IMR-90 (cell line): ENCODE measurements around the gene CRISPLD2. TPM values are rescaled to one million over a fixed set of nuclear protein-coding genes. Genes with fewer than 3 reads are reported as not detected.
A peak's percentile ranks its signal among the peaks of the same experiment; 100 is the strongest.

Experiments used
- ATAC-seq: fragments of 200-7000 bp; cut with Tn5 transposase; 2 replicates; pipeline ENCODE4 v1.9.1; 2020; ENCODE audit warnings: low read depth, mild to moderate bottlenecking, moderate library complexity
- BruUV-seq: library from RNA; stranded (reverse); fragments of 400-500 nt; replicated peaks from 2 replicates; lab custom pipeline; 2021; lab: Mats Ljungman, UMichigan
- CTCF ChIA-PET: fragments of 300-600 bp; formaldehyde crosslinking; extraction: SDS; loops from one replicate; lab custom pipeline; 2021; ENCODE audit warnings: antibody characterized with exemption; lab: Yijun Ruan, JAX
- POLR2A ChIA-PET: fragments of 300-600 bp; sonication (Branson Sonifier 250); formaldehyde crosslinking; loops from one replicate; lab custom pipeline; 2022; ENCODE audit warnings: antibody characterized with exemption; ENCODE audit not compliant: unreplicated experiment; lab: Charles Lee
- DNase-seq: peaks from one replicate; pipeline ENCODE4 v3.0.0; 2013
- H2AFZ ChIP-seq: replicated peaks from 2 replicates; pipeline ENCODE3; 2013; ENCODE audit warnings: low read length, mild to moderate bottlenecking; ENCODE audit not compliant: poor library complexity
- H2AK5ac ChIP-seq: 2 replicates; pipeline ENCODE4 v1.6.1; 2013; ENCODE audit warnings: low read depth, low read length, inconsistent platforms
- H2AK9ac ChIP-seq: replicated peaks from 2 replicates; pipeline ENCODE3; 2013; ENCODE audit warnings: mild to moderate bottlenecking, low read depth, low read length, moderate library complexity; ENCODE audit not compliant: poor library complexity
- H2BK120ac ChIP-seq: 2 replicates; pipeline ENCODE4 v1.6.1; 2013; ENCODE audit warnings: low read depth, low read length, inconsistent platforms
- H2BK15ac ChIP-seq: 3 replicates; pipeline ENCODE4 v1.6.1; 2013; ENCODE audit warnings: low read depth, low read length, inconsistent platforms
- H2BK20ac ChIP-seq: 2 replicates; pipeline ENCODE4 v1.6.1; 2013; ENCODE audit warnings: low read depth, mild to moderate bottlenecking, inconsistent platforms, low read length, moderate library complexity
- H2BK5ac ChIP-seq: 2 replicates; pipeline ENCODE4 v1.6.1; 2013; ENCODE audit warnings: mild to moderate bottlenecking, low read depth, low read length, inconsistent platforms; ENCODE audit not compliant: poor library complexity, severe bottlenecking
- H3K14ac ChIP-seq: replicated peaks from 2 replicates; pipeline ENCODE4 v1.6.1; 2013; ENCODE audit warnings: low read depth, low read length, inconsistent platforms
- H3K18ac ChIP-seq: 2 replicates; pipeline ENCODE4 v1.6.1; 2013; ENCODE audit warnings: low read depth, low read length, control low read depth
- H3K23ac ChIP-seq: 2 replicates; pipeline ENCODE4 v1.6.1; 2013; ENCODE audit warnings: low read depth, low read length, inconsistent platforms
- H3K27ac ChIP-seq: 2 replicates; pipeline ENCODE4 v1.5.1; 2013; ENCODE audit warnings: mild to moderate bottlenecking, control low read depth, low read length; ENCODE audit not compliant: insufficient read depth
- H3K27me3 ChIP-seq: 2 replicates; pipeline ENCODE4 v1.6.1; 2013; ENCODE audit warnings: low read length; ENCODE audit not compliant: control insufficient read depth, insufficient read depth
- H3K36me3 ChIP-seq: 2 replicates; pipeline ENCODE4 v1.6.1; 2013; ENCODE audit warnings: low read length, mixed read lengths; ENCODE audit not compliant: control insufficient read depth, insufficient read depth
- H3K4ac ChIP-seq: 2 replicates; pipeline ENCODE4 v1.6.1; 2013; ENCODE audit warnings: low read depth, low read length, inconsistent platforms
- H3K4me1 ChIP-seq: 2 replicates; pipeline ENCODE4 v1.6.1; 2013; ENCODE audit warnings: low read length, mixed read lengths; ENCODE audit not compliant: control insufficient read depth, insufficient read depth
- H3K4me2 ChIP-seq: 2 replicates; pipeline ENCODE4 v1.6.1; 2013; ENCODE audit warnings: low read depth, mild to moderate bottlenecking, control low read depth, low read length, moderate library complexity
- H3K4me3 ChIP-seq: 2 replicates; pipeline ENCODE4 v1.5.1; 2013; ENCODE audit warnings: low read depth, mild to moderate bottlenecking, control low read depth, low read length, moderate library complexity; ENCODE audit not compliant: insufficient read depth
- H3K56ac ChIP-seq: 2 replicates; pipeline ENCODE4 v1.6.1; 2013; ENCODE audit warnings: low read length, inconsistent platforms; ENCODE audit not compliant: insufficient read depth; ENCODE audit errors: extremely low read depth
- H3K79me1 ChIP-seq, 2 experiments: 2 replicates each; pipeline ENCODE4 v1.6.1; 2013; ENCODE audit warnings: low read length in 2 of 2, inconsistent platforms in 1 of 2, low read depth in 1 of 2
- H3K9ac ChIP-seq: 2 replicates; pipeline ENCODE4 v1.6.1; 2013; ENCODE audit warnings: low read depth, low read length, control low read depth
- H3K9me1 ChIP-seq: 2 replicates; pipeline ENCODE4 v1.6.1; 2013; ENCODE audit warnings: low read length, inconsistent platforms; ENCODE audit not compliant: insufficient read depth
- H3K9me3 ChIP-seq: 2 replicates; pipeline ENCODE4 v1.6.1; 2013; ENCODE audit warnings: low read length; ENCODE audit not compliant: control insufficient read depth, insufficient read depth
- H4K20me1 ChIP-seq: 2 replicates; pipeline ENCODE4 v1.6.1; 2013; ENCODE audit warnings: low read length, inconsistent platforms; ENCODE audit not compliant: insufficient read depth
- H4K5ac ChIP-seq: 2 replicates; pipeline ENCODE4 v1.6.1; 2013; ENCODE audit warnings: mild to moderate bottlenecking, low read depth, low read length, control low read depth
- H4K8ac ChIP-seq, 2 experiments: 2 replicates each; pipeline ENCODE4 v1.6.1; 2013; ENCODE audit warnings: low read depth in 2 of 2, low read length in 2 of 2, control low read depth in 1 of 2, inconsistent platforms in 1 of 2
- H4K91ac ChIP-seq: 2 replicates; pipeline ENCODE4 v1.6.1; 2013; ENCODE audit warnings: low read depth, low read length, inconsistent platforms; ENCODE audit not compliant: insufficient read depth
- MAFK ChIP-seq: IDR thresholded peaks from 2 replicates; pipeline ENCODE4 v1.6.1; 2012; ENCODE audit warnings: low read depth, low read length, improper control_type of control experiment
- MAZ ChIP-seq: IDR thresholded peaks from 2 replicates; pipeline ENCODE4 v1.6.1; 2012; ENCODE audit warnings: low read depth, mild to moderate bottlenecking, low read length, improper control_type of control experiment, moderate library complexity, borderline replicate concordance
- POLR2A ChIP-seq: IDR thresholded peaks from 2 replicates; pipeline ENCODE4 v1.6.1; 2012; ENCODE audit warnings: mild to moderate bottlenecking, low read depth, low read length
- RAD21 ChIP-seq: IDR thresholded peaks from 2 replicates; pipeline ENCODE4 v1.6.1; 2012; ENCODE audit warnings: low read length, improper control_type of control experiment
- RCOR1 ChIP-seq: IDR thresholded peaks from 2 replicates; pipeline ENCODE4 v1.6.1; 2012; ENCODE audit warnings: mild to moderate bottlenecking, low read length, improper control_type of control experiment; ENCODE audit not compliant: insufficient replicate concordance
- RFX5 ChIP-seq: IDR thresholded peaks from 2 replicates; pipeline ENCODE4 v1.8.0; 2012; ENCODE audit warnings: low read depth, mild to moderate bottlenecking, low read length, moderate library complexity
- WGBS, 2 experiments: methylation state at CpG; one replicate each; pipeline versions ENCODE4 v1.1.5 to v1.1.7; 2013; ENCODE audit warnings: missing lambda C conversion rate in 2 of 2; ENCODE audit not compliant: insufficient read length in 1 of 2; ENCODE audit errors: extremely low coverage in 2 of 2; 5-methylcytosine and 5-hydroxymethylcytosine counted together
- dilution Hi-C: fragments of 300-500 bp; cut with HindIII; formaldehyde crosslinking; loops from one replicate; pipeline ENCODE4 v1.14.3; 2018; ENCODE audit warnings: low sequenced_read_pairs; ENCODE audit not compliant: unreplicated experiment
- in situ Hi-C: fragments of 300-500 bp; cut with MboI; formaldehyde crosslinking; loops from 3 replicates; pipeline ENCODE4 v1.14.3; 2019; ENCODE audit warnings: low sequenced_read_pairs, inconsistent platforms, mixed read lengths
- intact Hi-C: fragments of 100-400 bp; cut with micrococcal nuclease; formaldehyde crosslinking; loops from 2 replicates; pipeline ENCODE4 v1.10.0; 2022
- polyA plus RNA-seq, 3 experiments: library from polyadenylated mRNA; depleted of rRNA; stranded (reverse); fragments of >200 nt; gene quantifications; 2 replicates each; pipeline ENCODE4 v1.2.3, GENCODE V29; 2012; ENCODE audit warnings: low replicate concordance in 1 of 3
- total RNA-seq: library from RNA; depleted of rRNA; stranded (reverse); fragments of >200 nt; gene quantifications from 2 replicates; pipeline ENCODE4 v1.2.3, GENCODE V29; 2012
- TF ChIP-seq, protein P1 (sequence below): fragments of 150-350 bp; IDR thresholded peaks from 2 replicates; pipeline ENCODE4 v1.6.1; 2016; ENCODE audit warnings: low read depth, mild to moderate bottlenecking, low read length, moderate library complexity, borderline replicate concordance
- TF ChIP-seq, protein P2 (sequence below): conservative IDR thresholded peaks from 2 replicates; pipeline ENCODE4 v1.5.1; 2012; ENCODE audit warnings: mild to moderate bottlenecking, low read depth, low read length, improper control_type of control experiment
- TF ChIP-seq, protein P3 (sequence below): fragments of 150-350 bp; IDR thresholded peaks from 2 replicates; pipeline ENCODE4 v1.6.1; 2017; ENCODE audit warnings: mild to moderate bottlenecking, antibody characterized with exemption, low read length, low read depth

Gene CRISPLD2
- total and polyA plus RNA-seq, 2 of the 4 experiments (the other 2 are of a cell fraction), result 23.1 to 37.5 TPM

DNA sequence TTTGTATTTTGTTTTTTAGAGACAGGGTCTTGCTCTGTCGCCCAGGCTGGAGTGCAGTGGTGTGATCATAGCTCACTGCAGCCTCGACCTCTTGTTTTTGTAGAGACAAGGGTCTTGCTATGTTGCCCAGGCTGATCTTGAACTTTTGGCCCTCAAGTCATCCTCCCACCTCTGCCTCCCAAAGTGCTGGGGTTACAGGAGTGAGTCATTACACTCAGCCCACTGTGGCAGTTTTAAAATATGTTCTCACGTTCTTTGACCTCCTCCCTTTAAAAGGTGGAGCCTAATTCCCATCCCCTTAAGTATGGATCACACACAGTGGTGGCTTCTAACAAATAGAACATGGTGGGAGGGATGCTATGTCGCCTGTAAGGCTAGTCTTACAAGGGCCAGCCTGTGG, 123.8 kb downstream of the CRISPLD2 start:
- no peak for TF ChIP-seq MAFK
- no peak for TF ChIP-seq POLR2A
- TF ChIP-seq, protein P1, sequence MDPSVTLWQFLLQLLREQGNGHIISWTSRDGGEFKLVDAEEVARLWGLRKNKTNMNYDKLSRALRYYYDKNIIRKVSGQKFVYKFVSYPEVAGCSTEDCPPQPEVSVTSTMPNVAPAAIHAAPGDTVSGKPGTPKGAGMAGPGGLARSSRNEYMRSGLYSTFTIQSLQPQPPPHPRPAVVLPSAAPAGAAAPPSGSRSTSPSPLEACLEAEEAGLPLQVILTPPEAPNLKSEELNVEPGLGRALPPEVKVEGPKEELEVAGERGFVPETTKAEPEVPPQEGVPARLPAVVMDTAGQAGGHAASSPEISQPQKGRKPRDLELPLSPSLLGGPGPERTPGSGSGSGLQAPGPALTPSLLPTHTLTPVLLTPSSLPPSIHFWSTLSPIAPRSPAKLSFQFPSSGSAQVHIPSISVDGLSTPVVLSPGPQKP, result no peak
- TF ChIP-seq RAD21, result no peak
- TF ChIP-seq, protein P2, sequence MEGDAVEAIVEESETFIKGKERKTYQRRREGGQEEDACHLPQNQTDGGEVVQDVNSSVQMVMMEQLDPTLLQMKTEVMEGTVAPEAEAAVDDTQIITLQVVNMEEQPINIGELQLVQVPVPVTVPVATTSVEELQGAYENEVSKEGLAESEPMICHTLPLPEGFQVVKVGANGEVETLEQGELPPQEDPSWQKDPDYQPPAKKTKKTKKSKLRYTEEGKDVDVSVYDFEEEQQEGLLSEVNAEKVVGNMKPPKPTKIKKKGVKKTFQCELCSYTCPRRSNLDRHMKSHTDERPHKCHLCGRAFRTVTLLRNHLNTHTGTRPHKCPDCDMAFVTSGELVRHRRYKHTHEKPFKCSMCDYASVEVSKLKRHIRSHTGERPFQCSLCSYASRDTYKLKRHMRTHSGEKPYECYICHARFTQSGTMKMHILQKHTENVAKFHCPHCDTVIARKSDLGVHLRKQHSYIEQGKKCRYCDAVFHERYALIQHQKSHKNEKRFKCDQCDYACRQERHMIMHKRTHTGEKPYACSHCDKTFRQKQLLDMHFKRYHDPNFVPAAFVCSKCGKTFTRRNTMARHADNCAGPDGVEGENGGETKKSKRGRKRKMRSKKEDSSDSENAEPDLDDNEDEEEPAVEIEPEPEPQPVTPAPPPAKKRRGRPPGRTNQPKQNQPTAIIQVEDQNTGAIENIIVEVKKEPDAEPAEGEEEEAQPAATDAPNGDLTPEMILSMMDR, result no peak
- TF ChIP-seq RCOR1, result no peak
- TF ChIP-seq RFX5, result no peak
- TF ChIP-seq MAZ, result no peak
- TF ChIP-seq, protein P3, sequence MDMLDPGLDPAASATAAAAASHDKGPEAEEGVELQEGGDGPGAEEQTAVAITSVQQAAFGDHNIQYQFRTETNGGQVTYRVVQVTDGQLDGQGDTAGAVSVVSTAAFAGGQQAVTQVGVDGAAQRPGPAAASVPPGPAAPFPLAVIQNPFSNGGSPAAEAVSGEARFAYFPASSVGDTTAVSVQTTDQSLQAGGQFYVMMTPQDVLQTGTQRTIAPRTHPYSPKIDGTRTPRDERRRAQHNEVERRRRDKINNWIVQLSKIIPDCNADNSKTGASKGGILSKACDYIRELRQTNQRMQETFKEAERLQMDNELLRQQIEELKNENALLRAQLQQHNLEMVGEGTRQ, result no peak
- Histone ChIP-seq H4K91ac (no peak overlapping the region), H2AK9ac (peak overlapping the region; percentile 42), H2BK20ac (no peak overlapping the region), H3K27me3 (no peaks in the 10 kb centered on the region), H2AFZ (no peak overlapping the region), H3K27ac (no peak overlapping the region), H3K9ac (no peak overlapping the region), H3K9me1 (0 out of 2 replicates have a peak, but pooled peaks cover 5% of the 10 kb centered on the region), H4K8ac (no peak overlapping the region), H3K56ac (no peak overlapping the region), H3K14ac (no peak overlapping the region), H2BK5ac (no peak overlapping the region), H3K36me3 (no peaks in the 10 kb centered on the region), H4K20me1 (no peaks in the 10 kb centered on the region), H2BK120ac (no peak overlapping the region), H3K23ac (no peak overlapping the region), H3K4ac (no peak overlapping the region), H2AK5ac (no peak overlapping the region), H3K9me3 (peaks cover 4% of the 10 kb centered on the region), H4K5ac (no peak overlapping the region), H3K4me1 (peaks cover 4% of the 10 kb centered on the region; the same call in 1 of the 2 replicates), H3K79me1 (no peaks in the 10 kb centered on the region), H3K4me2 (no peak overlapping the region), H2BK15ac (no peak overlapping the region), H3K4me3 (no peak overlapping the region), H3K18ac (no peak overlapping the region)
- ATAC-seq (no peak), DNase-seq (no peak)
- in situ Hi-C loops (no loop called here), dilution Hi-C loops (no loop called here), intact Hi-C loops (no loop called here)
- ChIA-PET POLR2A (no interaction called here), CTCF (no interaction called here)
- no CpG with 5 or more reads among the region's 4 CpGs for WGBS, 2 experiments
- BruUV-seq, result no TSS peak
